HepG2 (cell line): ENCODE data around the gene SLC2A4. TPM values are rescaled to one million over a fixed set of nuclear protein-coding genes. Genes with fewer than 3 reads are reported as not detected.

Experiments used
- BRCA1 ChIP-seq: sonication (generic); formaldehyde crosslinking; IDR thresholded peaks from 2 replicates; pipeline ENCODE4 v1.4.0; 2020; ENCODE audit warnings: missing genetic modification reagents
- CSRNP2 ChIP-seq: sonication (generic); formaldehyde crosslinking; conservative IDR thresholded peaks from 2 replicates; pipeline ENCODE4 v1.8.0; 2022; ENCODE audit warnings: low read depth, missing genetic modification reagents
- ELF1 ChIP-seq: sonication (generic); formaldehyde crosslinking; IDR thresholded peaks from 2 replicates; pipeline ENCODE4 v1.4.0; 2020; ENCODE audit warnings: missing genetic modification reagents
- GLI4 ChIP-seq: sonication (generic); formaldehyde crosslinking; IDR thresholded peaks from 2 replicates; pipeline ENCODE4 v1.5.1; 2020; ENCODE audit warnings: missing genetic modification reagents, mild to moderate bottlenecking, moderate library complexity, borderline replicate concordance
- HCFC1 ChIP-seq: fragments of 150-350 bp; IDR thresholded peaks from 2 replicates; pipeline ENCODE4 v1.6.1; 2014; ENCODE audit warnings: low read depth, low read length
- HMG20A ChIP-seq: IDR thresholded peaks from 2 replicates; pipeline ENCODE4 v1.6.1; 2016; ENCODE audit warnings: borderline replicate concordance
- NR2F2 ChIP-seq: IDR thresholded peaks from 2 replicates; pipeline ENCODE4 v1.6.1; 2012; ENCODE audit warnings: low read depth, inconsistent platforms, borderline replicate concordance
- PCBP1 ChIP-seq: fragments of 200-400 bp; formaldehyde crosslinking; IDR thresholded peaks from 2 replicates; pipeline ENCODE4 v1.6.1; 2017; ENCODE audit warnings: mild to moderate bottlenecking, low read depth, low read length, borderline replicate concordance
- PHF5A ChIP-seq: IDR thresholded peaks from one replicate; pipeline ENCODE4 v1.6.1; 2018; ENCODE audit warnings: low read depth, missing genetic modification reagents; ENCODE audit not compliant: unreplicated experiment
- RARA ChIP-seq: IDR thresholded peaks from 2 replicates; pipeline ENCODE4 v1.6.1; 2016; ENCODE audit warnings: missing genetic modification reagents, missing compliant biosample characterization
- SNAPC2 ChIP-seq: sonication (generic); formaldehyde crosslinking; IDR thresholded peaks from 2 replicates; pipeline ENCODE4 v1.8.1; 2022; ENCODE audit warnings: mild to moderate bottlenecking, missing genetic modification reagents
- SNRNP70 ChIP-seq: fragments of 200-400 bp; formaldehyde crosslinking; IDR thresholded peaks from 2 replicates; pipeline ENCODE4 v1.6.1; 2017; ENCODE audit warnings: mild to moderate bottlenecking, low read depth, low read length, moderate library complexity
- TFAP4 ChIP-seq: sonication (generic); IDR thresholded peaks from 2 replicates; pipeline ENCODE4 v1.6.1; 2016; ENCODE audit warnings: low read depth, borderline replicate concordance
- TFDP2 ChIP-seq: sonication (generic); formaldehyde crosslinking; IDR thresholded peaks from 2 replicates; pipeline ENCODE4 v1.4.0; 2020; ENCODE audit warnings: missing genetic modification reagents
- TFE3 ChIP-seq: IDR thresholded peaks from 2 replicates; pipeline ENCODE4 v1.6.1; 2016
- XRCC5 ChIP-seq: fragments of 200-400 bp; formaldehyde crosslinking; optimal IDR thresholded peaks from 2 replicates; pipeline ENCODE3; 2017; ENCODE audit warnings: mild to moderate bottlenecking, low read length
- ZBTB7B ChIP-seq: sonication (generic); formaldehyde crosslinking; IDR thresholded peaks from 2 replicates; pipeline ENCODE4 v1.4.0; 2020; ENCODE audit warnings: missing genetic modification reagents
- ZIK1 ChIP-seq: sonication (generic); formaldehyde crosslinking; IDR thresholded peaks from 2 replicates; pipeline ENCODE4 v1.5.0; 2020; ENCODE audit warnings: mild to moderate bottlenecking, low read depth, missing genetic modification reagents, borderline replicate concordance
- ZNF441 ChIP-seq: sonication (generic); formaldehyde crosslinking; IDR thresholded peaks from 2 replicates; pipeline ENCODE4 v1.7.0; 2021; ENCODE audit warnings: missing genetic modification reagents, borderline replicate concordance
- ZNF496 ChIP-seq: sonication (generic); formaldehyde crosslinking; IDR thresholded peaks from 2 replicates; pipeline ENCODE4 v1.8.1; 2023; ENCODE audit warnings: mild to moderate bottlenecking, moderate library complexity, missing genetic modification reagents; ENCODE audit not compliant: insufficient replicate concordance
- ZNF546 ChIP-seq: sonication (generic); formaldehyde crosslinking; conservative IDR thresholded peaks from 2 replicates; pipeline ENCODE4 v1.8.1; 2023; ENCODE audit warnings: mild to moderate bottlenecking, missing genetic modification reagents
- ZNF562 ChIP-seq: sonication (generic); formaldehyde crosslinking; IDR thresholded peaks from 2 replicates; pipeline ENCODE4 v1.8.0; 2022; ENCODE audit warnings: missing genetic modification reagents, borderline replicate concordance
- ZNF652 ChIP-seq: IDR thresholded peaks from 2 replicates; pipeline ENCODE4 v1.6.1; 2016; ENCODE audit warnings: low read depth, borderline replicate concordance
- ZNF691 ChIP-seq: sonication (generic); formaldehyde crosslinking; IDR thresholded peaks from 2 replicates; pipeline ENCODE4 v1.4.0; 2020; ENCODE audit warnings: missing genetic modification reagents, low read depth, mild to moderate bottlenecking, borderline replicate concordance
- polyA plus RNA-seq, 8 experiments: library from polyadenylated mRNA; depleted of rRNA in 3 of 8; stranded (reverse) in 7 of 8; unstranded in 1 of 8; fragments of >200 nt; fragmentation: Illumina TruSeq in 4 of 8; extraction: Trizol in 4 of 8; gene quantifications; 2 replicates each; pipeline versions ENCODE4 v1.2.1 to v1.2.3, GENCODE V29; 2011 to 2016; ENCODE audit warnings: low read depth in 4 of 8, missing spikeins in 1 of 8, mixed read lengths in 1 of 8; ENCODE audit not compliant: insufficient read depth in 1 of 8
- total RNA-seq, 5 experiments: library from RNA; depleted of rRNA; stranded (reverse); fragments of >200 nt; fragmentation: Illumina TruSeq; extraction: Trizol; gene quantifications; 2 replicates each; pipeline ENCODE4 v1.2.3, GENCODE V29; 2016; ENCODE audit warnings: low read depth in 1 of 5

Gene SLC2A4
- total and polyA plus RNA-seq, 2 of the 13 experiments (the other 11 are each of a cell fraction or from before 2014, with no cell fraction given) = 4.9 to 5.8 TPM

GRCh38 chr17:7239091-7240027 is 42.2 kb upstream of the SLC2A4 start, which contains the start of gene PHF23 (continued):
- TF ChIP-seq GLI4 (CRISPR knock-in tag) (0 out of 2 replicates have a peak, but pooled peaks have one; percentile 52), SNRNP70 (no peak), SNAPC2 (CRISPR knock-in tag) (no peak), ZIK1 (CRISPR knock-in tag) (no peak), TFDP2 (CRISPR knock-in tag) (peak; percentile 39; the same call in 1 of the 2 replicates), ZNF691 (CRISPR knock-in tag) (no peak), ZNF496 (CRISPR knock-in tag) (no peak), XRCC5 (peak; percentile 70), ZNF652 (CRISPR knock-in tag) (no peak), TFE3 (CRISPR knock-in tag) (no peak), HCFC1 (peak; percentile 92), ZNF546 (no peak), HMG20A (CRISPR knock-in tag) (no peak), TFAP4 (no peak), ZBTB7B (no peak), NR2F2 (no peak; the same call in 1 of the 2 replicates), ZNF441 (CRISPR knock-in tag) (no peak), ELF1 (peak; percentile 97), CSRNP2 (no peak), RARA (CRISPR knock-in tag) (no peak), PCBP1 (peak; percentile 96), BRCA1 (CRISPR knock-in tag) (no peak), PHF5A (CRISPR knock-in tag) (peak; percentile 77), ZNF562 (CRISPR knock-in tag) (no peak)
